Activated naive CD4-positive, alpha-beta T cell treated with Interleukin-2 at 50 U/mL for 16 hours (primary cell): ENCODE data around the gene GRIA4.
"Not testable (repeated sequence)": the region's sequence is repeated elsewhere in the genome, so short reads cannot be mapped to it uniquely, and the experiment has no call there.

ENCODE experiments used
- DNase-seq: peaks from one replicate; pipeline ENCODE4 v3.0.0-alpha.2; 2020

Gene GRIA4

GRCh38 chr11:105720096-105720495 is 110.2 kb downstream of the GRIA4 start:
- DNase-seq: no peak

- no peak for DNase-seq
Measured at GRCh38 chr11:105723269-105723668, 113.4 kb downstream of the GRIA4 start.

DNA sequence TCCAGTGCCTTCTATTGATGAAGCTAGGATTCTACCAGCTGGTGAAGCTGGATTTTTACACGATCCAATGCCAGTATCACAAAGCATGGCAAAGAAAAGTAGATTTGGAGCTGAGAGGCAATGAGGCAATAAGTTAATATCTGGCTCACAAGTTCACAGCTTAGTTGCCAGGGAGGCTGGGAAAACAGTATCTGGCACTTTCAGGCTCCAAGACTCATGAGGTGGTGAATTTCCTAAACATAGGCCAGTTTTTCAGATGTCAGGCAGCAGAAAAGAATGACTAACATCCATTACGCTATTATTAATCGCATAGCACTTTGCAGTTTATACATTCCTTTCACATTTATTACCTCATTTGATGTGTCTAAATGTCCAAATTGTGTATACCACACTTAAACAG is 122.7 kb downstream of the GRIA4 start:
- DNase-seq: no peak

- DNase-seq: no peak
Measured at GRCh38 chr11:105734426-105734825, 124.6 kb downstream of the GRIA4 start.

DNA sequence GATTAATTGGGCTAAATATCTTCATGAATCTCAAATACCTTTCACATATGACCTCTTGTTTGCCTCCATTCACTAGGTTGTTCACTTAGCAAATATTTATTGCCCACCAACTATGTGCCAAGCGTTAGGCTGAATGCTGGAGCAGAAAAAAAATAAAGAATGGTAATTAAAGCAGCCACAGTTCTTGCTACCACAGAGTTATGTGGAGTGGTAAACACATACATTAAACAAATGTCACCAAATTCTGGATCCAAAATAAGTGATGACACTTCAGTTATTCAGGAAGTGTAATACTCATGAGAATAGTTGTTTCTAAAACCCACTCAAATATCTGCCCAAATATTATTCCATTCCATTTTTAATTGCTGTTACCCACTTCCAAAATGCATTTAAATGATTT is 128.4 kb downstream of the GRIA4 start:
- no peak for DNase-seq

DNA sequence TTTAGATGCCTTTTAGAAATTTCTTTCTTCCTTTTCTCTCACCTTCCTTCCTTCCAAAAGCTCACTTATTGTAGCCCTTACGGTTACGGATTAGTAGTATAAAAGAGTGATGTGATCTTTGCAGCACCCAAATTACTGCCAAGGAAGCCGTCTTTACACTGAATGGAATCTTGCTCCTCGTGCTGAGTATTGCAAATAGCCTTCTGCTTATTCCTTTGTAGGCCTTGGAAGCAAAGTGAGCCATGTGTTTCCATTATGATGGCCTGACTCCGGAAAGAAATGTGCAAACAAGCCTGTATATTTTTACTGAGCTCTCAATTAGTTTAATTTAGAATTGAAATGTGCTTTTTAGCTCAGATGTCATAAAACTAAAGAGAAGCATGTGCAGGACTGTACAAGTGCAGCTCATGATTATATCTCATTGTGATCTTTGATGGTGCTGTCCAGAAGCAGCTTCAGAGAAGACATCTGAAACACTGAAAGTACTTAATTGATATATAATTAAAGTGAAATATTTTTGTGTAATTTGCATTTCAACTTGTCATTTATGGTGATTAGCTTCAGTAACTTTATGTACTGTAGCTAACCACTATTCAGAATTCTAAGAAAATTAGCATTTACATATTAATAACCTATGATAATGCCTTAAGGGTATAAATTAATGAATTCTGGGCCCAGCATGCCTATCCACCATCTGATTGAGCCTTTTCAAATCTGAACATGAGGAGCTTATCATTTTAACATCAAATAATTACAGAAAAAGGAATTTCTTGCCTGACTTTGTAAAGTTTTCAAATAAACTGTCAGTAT is 129.3 kb downstream of the GRIA4 start:
- no peak for DNase-seq

DNA sequence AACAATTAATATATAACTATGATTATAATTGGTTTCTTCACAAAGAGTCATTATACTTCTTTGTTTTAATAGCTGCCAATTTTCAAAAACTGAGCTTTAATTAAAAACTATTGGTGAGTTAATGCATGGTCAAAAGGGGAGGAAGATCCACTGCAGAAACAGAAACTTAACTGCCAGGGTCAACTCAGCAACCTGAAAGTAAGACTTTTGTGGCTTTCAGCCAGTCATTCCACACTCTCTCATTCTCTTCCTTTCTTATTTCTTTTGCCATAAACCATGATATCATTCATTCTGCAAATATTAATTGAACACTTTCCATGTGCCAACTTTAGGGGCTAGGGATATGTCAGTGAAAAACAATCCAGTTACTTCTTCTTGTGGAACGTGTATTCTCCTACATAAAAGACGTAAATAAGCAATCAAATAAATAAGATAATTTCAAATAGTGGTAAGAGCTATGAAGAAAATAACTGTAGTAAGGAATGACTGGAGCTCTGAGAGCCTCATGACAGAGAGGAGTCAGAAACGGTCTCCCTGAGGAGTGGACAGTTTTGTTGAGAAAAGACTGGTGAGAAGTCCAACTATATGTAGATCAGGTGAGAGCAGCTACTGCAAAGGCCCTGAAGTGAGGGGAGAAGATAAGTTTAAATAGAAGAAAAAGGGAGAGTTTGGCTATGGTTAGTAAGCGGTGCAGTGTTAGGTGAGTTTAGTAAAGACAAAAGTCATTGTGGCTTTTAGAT is 130.5 kb downstream of the GRIA4 start:
- DNase-seq: no peak

DNA sequence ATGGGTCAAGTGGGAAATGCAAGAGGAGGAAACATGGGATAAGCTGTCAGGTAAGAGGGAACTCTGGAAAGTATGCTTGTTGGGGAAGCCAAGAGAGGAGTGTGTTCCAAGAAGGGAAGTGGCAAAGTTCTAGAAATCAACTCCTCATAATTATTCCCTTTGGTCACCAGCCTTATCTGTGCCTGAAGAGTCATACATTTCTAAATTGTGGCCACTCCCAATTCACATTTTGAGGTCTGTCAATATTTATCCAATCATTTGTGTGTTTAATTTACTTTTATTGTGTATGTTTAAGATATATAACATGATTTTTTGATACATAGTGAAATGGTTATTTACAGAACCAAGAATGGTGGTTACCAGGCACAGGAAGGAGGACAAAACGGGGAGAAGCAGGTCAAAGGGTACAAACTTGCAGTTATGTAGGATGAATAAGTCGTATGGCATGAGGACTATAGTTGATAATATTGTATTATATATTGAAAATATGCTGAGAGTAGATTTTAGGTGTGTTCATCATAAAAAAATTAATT is 131.7 kb downstream of the GRIA4 start:
- no peak for DNase-seq

GRCh38 chr11:105754260-105754659 is 144.4 kb downstream of the GRIA4 start:
- DNase-seq: no peak

- no peak for DNase-seq
Measured at GRCh38 chr11:105754716-105755115, 144.8 kb downstream of the GRIA4 start.

DNA sequence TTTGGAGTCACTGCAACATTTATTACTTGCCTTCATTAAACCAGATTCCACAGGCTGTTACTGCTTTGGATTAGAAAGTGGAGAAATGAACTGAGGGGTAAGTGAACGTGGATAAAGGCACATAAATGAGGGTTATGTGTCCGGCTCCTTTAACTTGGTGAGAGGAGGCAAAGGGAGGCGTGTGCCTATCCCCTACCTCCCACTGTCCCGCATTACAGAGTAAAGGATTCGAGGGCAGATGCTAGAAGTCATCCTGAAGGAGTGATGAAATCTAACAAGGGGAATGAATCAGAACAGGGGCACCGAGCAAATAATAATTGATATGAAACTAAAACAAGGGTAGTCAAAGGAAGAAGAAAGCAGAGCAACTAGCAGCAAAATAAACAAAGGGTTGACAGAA is 147.2 kb downstream of the GRIA4 start:
- no peak for DNase-seq

DNA sequence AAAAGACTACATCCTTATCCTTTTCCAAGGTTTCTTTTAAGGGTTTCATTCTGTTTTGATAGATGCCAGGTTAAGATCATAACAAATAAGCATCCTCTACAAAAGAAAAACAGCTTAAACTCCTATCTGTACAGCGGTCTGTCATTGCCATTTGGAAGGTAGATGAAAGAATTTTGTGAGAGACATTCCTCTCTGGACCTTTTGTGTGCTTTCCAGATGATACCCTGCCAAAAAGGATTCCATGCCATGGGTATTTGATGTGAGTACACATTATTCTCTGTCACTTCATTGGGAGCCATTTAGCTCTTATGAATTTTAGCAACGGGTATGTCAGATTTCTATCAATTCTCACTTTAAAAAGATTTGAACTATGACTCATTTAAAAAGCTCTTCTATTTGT is 153.7 kb downstream of the GRIA4 start:
- DNase-seq: no peak

- DNase-seq: no peak
Measured at GRCh38 chr11:105767931-105768330, 158.1 kb downstream of the GRIA4 start.

- no peak for DNase-seq
Measured at GRCh38 chr11:105769627-105770026, 159.8 kb downstream of the GRIA4 start.

GRCh38 chr11:105773452-105773851 is 163.6 kb downstream of the GRIA4 start:
- DNase-seq: not testable (repeated sequence)

GRCh38 chr11:105774899-105775298 is 165.0 kb downstream of the GRIA4 start:
- no peak for DNase-seq

- DNase-seq: no peak
Measured at GRCh38 chr11:105780781-105781525, 171.1 kb downstream of the GRIA4 start.

- no peak for DNase-seq
Measured at GRCh38 chr11:105781807-105782206, 171.9 kb downstream of the GRIA4 start.

- DNase-seq: no peak
Measured at GRCh38 chr11:105783216-105783615, 173.3 kb downstream of the GRIA4 start.

DNA sequence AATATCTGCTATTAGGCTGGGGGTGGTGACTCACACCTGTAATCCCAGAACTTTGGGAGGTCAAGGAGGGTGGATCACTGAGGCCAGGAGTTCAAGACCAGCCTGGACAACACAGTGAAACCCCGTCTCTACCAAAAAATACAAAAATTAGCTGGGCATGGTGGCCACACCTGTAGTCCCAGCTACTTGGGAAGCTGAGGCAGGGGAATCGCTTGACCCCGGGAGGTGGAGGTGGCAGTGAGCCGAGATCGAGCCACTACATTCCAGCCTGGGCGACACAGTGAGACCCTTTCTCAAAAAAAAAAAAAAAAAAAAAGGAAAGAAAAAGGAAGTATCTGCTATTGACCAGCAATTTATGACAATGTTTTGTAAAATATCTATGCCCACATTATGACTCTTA is 176.0 kb downstream of the GRIA4 start:
- DNase-seq: not testable (repeated sequence)

DNA sequence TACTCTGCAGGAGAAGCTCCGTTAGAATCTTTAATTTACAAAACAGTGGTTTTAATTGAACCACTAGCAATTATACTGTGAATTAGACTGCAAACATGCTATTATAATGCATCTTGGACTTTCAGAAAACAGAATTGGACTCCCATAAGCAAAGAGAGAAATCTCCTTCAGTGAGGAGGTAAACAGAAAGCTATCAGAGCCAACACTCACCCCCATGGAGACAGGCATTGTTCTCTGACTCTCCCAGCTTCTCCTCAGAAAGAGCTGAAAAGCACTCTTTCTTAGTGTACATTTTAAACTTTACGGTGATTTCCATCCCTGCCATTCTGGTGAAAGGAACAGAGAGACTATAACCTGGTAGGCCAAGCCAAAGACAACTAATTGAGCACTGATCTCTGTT is 176.9 kb downstream of the GRIA4 start:
- no peak for DNase-seq

GRCh38 chr11:105789579-105790420 is 179.9 kb downstream of the GRIA4 start:
- DNase-seq: no peak
